GM21367 (cell line): ENCODE data around the gene TNFAIP8L1.
"Not testable (repeated sequence)": the region's sequence is repeated elsewhere in the genome, so short reads cannot be mapped to it uniquely, and the experiment has no call there.

Experiments used
- ATAC-seq: cut with Tn5 transposase; IDR thresholded peaks from one replicate; pipeline ENCODE4 v1.9.1; 2021; ENCODE audit not compliant: unreplicated experiment

The TNFAIP8L1 gene

GRCh38 chr19:4675346-4675745 is 36.0 kb downstream of the TNFAIP8L1 start:
- ATAC-seq, result no peak

GRCh38 chr19:4676955-4677731 is 37.8 kb downstream of the TNFAIP8L1 start:
- ATAC-seq, result no peak

GRCh38 chr19:4678881-4679790 is 39.8 kb downstream of the TNFAIP8L1 start:
- ATAC-seq, result no peak

- not testable (repeated sequence) for ATAC-seq
Observed at GRCh38 chr19:4680021-4680420, 40.7 kb downstream of the TNFAIP8L1 start.

GRCh38 chr19:4682417-4683200 is 43.3 kb downstream of the TNFAIP8L1 start:
- no peak for ATAC-seq

- ATAC-seq, result no peak
Observed at GRCh38 chr19:4684312-4685095, 45.2 kb downstream of the TNFAIP8L1 start.

GRCh38 chr19:4686700-4687099 is 47.4 kb downstream of the TNFAIP8L1 start:
- ATAC-seq, result no peak

GRCh38 chr19:4687396-4687795 is 48.1 kb downstream of the TNFAIP8L1 start:
- ATAC-seq, result no peak

GRCh38 chr19:4688587-4688986 is 49.3 kb downstream of the TNFAIP8L1 start:
- no peak for ATAC-seq

- no peak for ATAC-seq
Observed at GRCh38 chr19:4689403-4689802, 50.1 kb downstream of the TNFAIP8L1 start.

- ATAC-seq, result no peak
Observed at GRCh38 chr19:4690361-4690760, 51.0 kb downstream of the TNFAIP8L1 start.

- no peak for ATAC-seq
Observed at GRCh38 chr19:4691373-4691772, 52.1 kb downstream of the TNFAIP8L1 start.

- no peak for ATAC-seq
Observed at GRCh38 chr19:4692251-4693077, 53.1 kb downstream of the TNFAIP8L1 start.

- no peak for ATAC-seq
Observed at GRCh38 chr19:4693078-4693350, 53.7 kb downstream of the TNFAIP8L1 start.

GRCh38 chr19:4693471-4694121 is 54.3 kb downstream of the TNFAIP8L1 start:
- no peak for ATAC-seq

- no peak for ATAC-seq
Observed at GRCh38 chr19:4694211-4694987, 55.1 kb downstream of the TNFAIP8L1 start.

- ATAC-seq, result no peak
Observed at GRCh38 chr19:4695224-4695731, 56.0 kb downstream of the TNFAIP8L1 start.

GRCh38 chr19:4697304-4697703 is 58.0 kb downstream of the TNFAIP8L1 start:
- no peak for ATAC-seq
